ENCODE data around the gene KCTD15. TPM values are rescaled to one million over a fixed set of nuclear protein-coding genes. Genes with fewer than 3 reads are reported as not detected.

Gene KCTD15
- total RNA-seq, 1 experiment from 2014 or later, result 41.5 TPM

- no peak for TF ChIP-seq KAT7 (CRISPR knock-in tag; IDR thresholded peaks at IDR 0.05; ENCODE audit: borderline replicate concordance)
- TF ChIP-seq ZNF121 (CRISPR knock-in tag; IDR thresholded peaks at IDR 0.05), result no peak
- TF ChIP-seq, protein P1, sequence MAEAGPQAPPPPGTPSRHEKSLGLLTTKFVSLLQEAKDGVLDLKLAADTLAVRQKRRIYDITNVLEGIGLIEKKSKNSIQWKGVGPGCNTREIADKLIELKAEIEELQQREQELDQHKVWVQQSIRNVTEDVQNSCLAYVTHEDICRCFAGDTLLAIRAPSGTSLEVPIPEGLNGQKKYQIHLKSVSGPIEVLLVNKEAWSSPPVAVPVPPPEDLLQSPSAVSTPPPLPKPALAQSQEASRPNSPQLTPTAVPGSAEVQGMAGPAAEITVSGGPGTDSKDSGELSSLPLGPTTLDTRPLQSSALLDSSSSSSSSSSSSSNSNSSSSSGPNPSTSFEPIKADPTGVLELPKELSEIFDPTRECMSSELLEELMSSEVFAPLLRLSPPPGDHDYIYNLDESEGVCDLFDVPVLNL (CRISPR knock-in tag; IDR thresholded peaks at IDR 0.05; ENCODE audit: borderline replicate concordance, low read depth), result no peak
- TF ChIP-seq, protein P2, sequence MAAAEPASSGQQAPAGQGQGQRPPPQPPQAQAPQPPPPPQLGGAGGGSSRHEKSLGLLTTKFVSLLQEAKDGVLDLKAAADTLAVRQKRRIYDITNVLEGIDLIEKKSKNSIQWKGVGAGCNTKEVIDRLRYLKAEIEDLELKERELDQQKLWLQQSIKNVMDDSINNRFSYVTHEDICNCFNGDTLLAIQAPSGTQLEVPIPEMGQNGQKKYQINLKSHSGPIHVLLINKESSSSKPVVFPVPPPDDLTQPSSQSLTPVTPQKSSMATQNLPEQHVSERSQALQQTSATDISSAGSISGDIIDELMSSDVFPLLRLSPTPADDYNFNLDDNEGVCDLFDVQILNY (CRISPR knock-in tag; IDR thresholded peaks at IDR 0.05), result no peak
- TF ChIP-seq TP53 (CRISPR knock-in tag; IDR thresholded peaks at IDR 0.05), result no peak
- no peak for TF ChIP-seq ATF2 (CRISPR knock-in tag; IDR thresholded peaks at IDR 0.05; ENCODE audit: borderline replicate concordance, low read depth)
- TF ChIP-seq, protein P3, sequence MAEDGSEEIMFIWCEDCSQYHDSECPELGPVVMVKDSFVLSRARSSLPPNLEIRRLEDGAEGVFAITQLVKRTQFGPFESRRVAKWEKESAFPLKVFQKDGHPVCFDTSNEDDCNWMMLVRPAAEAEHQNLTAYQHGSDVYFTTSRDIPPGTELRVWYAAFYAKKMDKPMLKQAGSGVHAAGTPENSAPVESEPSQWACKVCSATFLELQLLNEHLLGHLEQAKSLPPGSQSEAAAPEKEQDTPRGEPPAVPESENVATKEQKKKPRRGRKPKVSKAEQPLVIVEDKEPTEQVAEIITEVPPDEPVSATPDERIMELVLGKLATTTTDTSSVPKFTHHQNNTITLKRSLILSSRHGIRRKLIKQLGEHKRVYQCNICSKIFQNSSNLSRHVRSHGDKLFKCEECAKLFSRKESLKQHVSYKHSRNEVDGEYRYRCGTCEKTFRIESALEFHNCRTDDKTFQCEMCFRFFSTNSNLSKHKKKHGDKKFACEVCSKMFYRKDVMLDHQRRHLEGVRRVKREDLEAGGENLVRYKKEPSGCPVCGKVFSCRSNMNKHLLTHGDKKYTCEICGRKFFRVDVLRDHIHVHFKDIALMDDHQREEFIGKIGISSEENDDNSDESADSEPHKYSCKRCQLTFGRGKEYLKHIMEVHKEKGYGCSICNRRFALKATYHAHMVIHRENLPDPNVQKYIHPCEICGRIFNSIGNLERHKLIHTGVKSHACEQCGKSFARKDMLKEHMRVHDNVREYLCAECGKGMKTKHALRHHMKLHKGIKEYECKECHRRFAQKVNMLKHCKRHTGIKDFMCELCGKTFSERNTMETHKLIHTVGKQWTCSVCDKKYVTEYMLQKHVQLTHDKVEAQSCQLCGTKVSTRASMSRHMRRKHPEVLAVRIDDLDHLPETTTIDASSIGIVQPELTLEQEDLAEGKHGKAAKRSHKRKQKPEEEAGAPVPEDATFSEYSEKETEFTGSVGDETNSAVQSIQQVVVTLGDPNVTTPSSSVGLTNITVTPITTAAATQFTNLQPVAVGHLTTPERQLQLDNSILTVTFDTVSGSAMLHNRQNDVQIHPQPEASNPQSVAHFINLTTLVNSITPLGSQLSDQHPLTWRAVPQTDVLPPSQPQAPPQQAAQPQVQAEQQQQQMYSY (CRISPR knock-in tag; IDR thresholded peaks at IDR 0.05), result no peak
- TF ChIP-seq, protein P4, sequence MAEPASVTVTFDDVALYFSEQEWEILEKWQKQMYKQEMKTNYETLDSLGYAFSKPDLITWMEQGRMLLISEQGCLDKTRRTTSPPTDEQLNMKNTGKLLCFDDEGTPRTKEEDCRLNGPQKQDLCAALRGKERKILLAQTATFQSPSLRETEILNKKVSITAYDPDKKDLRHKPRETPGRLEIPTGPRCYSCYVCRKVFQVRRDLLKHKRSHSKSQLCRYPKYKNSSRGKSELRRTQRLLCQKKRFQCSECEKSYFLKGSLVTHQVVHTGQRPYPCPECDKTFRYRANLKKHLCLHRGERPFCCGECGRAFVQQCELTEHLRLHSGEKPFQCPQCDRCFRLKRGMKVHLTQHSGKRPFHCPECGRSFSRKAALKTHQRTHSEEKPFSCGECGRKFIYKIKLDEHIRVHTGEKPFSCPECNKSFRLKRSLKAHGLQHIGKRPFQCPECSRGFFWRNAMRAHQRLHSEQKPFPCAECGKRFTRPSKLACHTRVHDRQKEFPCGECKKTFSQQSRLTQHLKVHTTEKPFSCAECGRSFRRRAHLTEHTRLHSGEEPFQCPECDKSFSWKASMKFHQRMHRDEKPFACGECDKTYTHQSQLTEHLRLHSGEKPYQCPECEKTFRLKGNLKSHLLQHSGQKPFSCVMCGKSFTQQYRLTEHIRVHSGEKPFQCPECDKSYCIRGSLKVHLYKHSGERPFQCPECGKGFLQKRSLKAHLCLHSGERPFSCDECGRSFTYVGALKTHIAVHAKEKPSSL (CRISPR knock-in tag; conservative IDR thresholded peaks at IDR 0.05), result no peak
- no peak for TF ChIP-seq CREM (CRISPR knock-in tag; IDR thresholded peaks at IDR 0.05)
- TF ChIP-seq SMAD4 (CRISPR knock-in tag; IDR thresholded peaks at IDR 0.05), result no peak
- TF ChIP-seq, protein P5, sequence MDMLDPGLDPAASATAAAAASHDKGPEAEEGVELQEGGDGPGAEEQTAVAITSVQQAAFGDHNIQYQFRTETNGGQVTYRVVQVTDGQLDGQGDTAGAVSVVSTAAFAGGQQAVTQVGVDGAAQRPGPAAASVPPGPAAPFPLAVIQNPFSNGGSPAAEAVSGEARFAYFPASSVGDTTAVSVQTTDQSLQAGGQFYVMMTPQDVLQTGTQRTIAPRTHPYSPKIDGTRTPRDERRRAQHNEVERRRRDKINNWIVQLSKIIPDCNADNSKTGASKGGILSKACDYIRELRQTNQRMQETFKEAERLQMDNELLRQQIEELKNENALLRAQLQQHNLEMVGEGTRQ (CRISPR knock-in tag; IDR thresholded peaks at IDR 0.05), result no peak
- TF ChIP-seq SOX15 (CRISPR knock-in tag; IDR thresholded peaks at IDR 0.05), result no peak
- no peak for DNase-seq (ENCODE audit: low spot score)
- ChIA-PET CTCF (interaction anchor here (0.8 to 1.6 kb wide), 4 partner anchors 17 to 282 kb away, joined by 3 to 5 read pairs (median 3); no protein-coding TSS in a partner anchor), POLR2A (interaction anchor here (0.5 kb wide), 1 partner anchor 15 kb away, joined by 4 read pairs; no protein-coding TSS in a partner anchor)
- Mint-ChIP-seq H3K4me1 (peaks cover 20% of the 10 kb centered on the region), H3K4me3 (no peak overlapping the region), H3K9me3 (no peaks in the 10 kb centered on the region), H3K27ac (peak overlapping the region; percentile 90), H3K27me3 (ENCODE audit: low read depth) (peaks cover 3% of the 10 kb centered on the region; the same call in 1 of the 2 replicates), H3K36me3 (peaks cover 7% of the 10 kb centered on the region)
- no peak for ATAC-seq
Observed at GRCh38 chr19:33814181-33815165, 17.8 kb downstream of the KCTD15 start.

All from WTC11 (cell line).